C1 segment of cervical spinal cord (tissue), 14 donors: ENCODE measurements around the gene SLAMF7.
A peak's percentile ranks its signal among the peaks of the same experiment; 100 is the strongest.

Experiments used
- DNase-seq, 14 donors: peaks; one replicate each; lab custom pipeline; 2025; lab: John Stamatoyannopoulos, UW

Gene SLAMF7

DNA sequence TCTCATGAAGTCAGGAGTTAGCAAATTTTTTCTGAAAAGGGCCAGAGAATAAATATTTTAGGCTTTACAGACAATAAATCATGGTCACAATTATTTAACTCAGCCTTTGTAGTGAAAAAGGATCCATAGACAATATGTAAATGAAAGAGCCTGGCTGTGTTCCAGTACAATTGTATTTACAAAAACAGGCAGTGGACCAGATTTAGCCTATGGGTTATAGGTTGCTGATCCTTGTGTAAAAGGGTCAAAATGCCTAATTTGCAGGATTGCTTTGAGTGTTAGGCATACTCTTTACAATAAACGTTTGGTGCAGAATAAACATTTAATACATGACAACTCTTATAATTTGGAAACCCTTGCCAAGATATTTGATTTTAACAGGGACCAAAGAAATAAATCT lies 6.5 kb downstream of the SLAMF7 start:
- DNase-seq = no peak

DNA sequence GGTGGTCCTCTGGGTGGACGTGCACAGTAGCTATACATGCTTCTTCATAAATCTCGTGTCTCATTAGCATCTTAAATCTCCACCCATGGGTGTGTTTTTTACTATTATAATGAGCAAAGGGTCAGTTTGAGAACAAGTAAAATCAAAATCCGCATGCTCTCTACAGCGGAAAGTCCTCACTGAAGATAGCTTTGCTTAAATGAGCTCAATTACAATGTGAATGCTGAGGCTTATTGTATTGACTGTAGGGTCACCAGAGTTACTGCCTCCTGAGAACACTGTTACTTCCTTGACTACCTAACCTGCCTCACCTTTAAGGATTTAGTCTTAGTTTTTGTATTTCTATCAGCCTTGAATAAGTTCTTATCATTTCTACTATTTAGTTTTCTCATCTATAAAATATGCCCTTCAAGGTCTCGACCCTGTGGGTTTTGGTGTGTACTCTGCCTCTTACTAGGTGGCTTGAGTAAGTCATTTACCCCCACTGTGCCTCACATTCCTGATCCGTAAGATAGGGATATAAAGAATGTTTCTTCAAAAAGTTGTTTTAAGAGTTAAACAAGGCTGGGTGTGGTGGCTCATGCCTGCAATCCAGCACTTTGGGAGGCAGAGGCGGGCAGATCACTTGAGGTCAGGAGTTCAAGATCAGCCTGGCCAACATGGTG lies 7.9 kb downstream of the SLAMF7 start:
- no peak for DNase-seq

GRCh38 chr1:160747717-160748116 lies 8.7 kb downstream of the SLAMF7 start:
- no peak for DNase-seq

DNA sequence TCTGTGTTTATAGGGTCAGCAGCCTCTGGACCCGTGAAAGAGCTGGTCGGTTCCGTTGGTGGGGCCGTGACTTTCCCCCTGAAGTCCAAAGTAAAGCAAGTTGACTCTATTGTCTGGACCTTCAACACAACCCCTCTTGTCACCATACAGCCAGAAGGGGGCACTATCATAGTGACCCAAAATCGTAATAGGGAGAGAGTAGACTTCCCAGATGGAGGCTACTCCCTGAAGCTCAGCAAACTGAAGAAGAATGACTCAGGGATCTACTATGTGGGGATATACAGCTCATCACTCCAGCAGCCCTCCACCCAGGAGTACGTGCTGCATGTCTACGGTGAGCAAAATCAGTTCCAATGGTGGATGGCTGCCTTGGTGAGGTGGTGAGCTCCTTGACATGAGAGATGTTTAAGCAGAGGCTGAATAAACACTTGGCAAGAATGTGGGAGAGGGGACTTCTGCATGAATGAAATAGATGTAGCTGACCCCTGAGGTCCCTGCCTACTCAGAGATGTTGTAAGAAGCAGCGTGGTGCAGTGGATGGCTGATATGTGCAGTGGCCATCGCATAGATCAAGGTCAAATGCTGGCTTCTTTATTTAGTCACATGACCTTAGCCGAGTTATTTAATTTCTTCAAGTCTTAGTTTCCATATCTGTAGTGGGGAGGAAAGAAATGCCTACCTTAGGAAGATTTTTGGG lies 9.3 kb downstream of the SLAMF7 start:
- no peak for DNase-seq

GRCh38 chr1:160748878-160749269 lies 9.8 kb downstream of the SLAMF7 start:
- no peak for DNase-seq

DNA sequence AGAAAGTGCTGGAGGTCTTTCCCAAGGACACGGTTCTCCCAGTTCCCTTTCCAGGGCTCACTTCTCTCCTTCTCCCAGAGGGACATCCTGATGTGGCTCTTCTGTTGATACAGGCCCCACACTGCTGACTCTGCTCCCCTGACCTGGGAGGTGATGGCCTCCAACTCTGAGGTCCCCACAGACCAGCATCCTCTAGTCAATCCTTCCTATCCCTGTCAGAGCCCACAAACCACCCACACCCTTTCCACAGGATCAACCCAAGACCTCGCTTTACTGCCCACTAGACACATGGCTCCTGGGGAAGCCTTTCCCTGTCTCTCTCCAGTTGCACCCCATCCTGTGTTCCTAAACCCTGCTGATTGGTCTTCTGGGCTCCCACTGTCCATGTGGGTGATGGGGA lies 11.6 kb downstream of the SLAMF7 start:
- no peak for DNase-seq

DNA sequence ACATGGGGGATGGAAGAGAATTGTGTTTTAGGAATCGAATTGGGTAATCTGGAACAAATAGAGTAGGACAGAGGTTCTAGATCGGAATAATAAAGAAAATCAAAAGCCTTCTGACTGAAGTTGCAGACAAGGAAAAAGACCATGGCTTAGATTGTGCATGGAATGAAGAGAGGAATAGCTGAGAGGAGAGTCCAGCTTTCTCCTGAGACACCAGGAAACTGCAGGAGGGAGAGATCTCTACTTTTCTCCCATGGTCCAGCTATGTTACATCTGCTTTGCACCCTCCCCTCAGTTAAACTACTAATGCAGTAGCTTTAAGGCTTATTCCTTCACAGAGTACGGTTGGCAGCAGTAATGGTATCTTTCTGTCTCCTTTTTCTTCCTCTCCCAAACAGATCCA lies 13.4 kb downstream of the SLAMF7 start:
- DNase-seq = no peak

GRCh38 chr1:160752924-160753323 lies 13.9 kb downstream of the SLAMF7 start:
- DNase-seq = no peak

GRCh38 chr1:160753594-160753993 lies 14.5 kb downstream of the SLAMF7 start:
- DNase-seq = no peak

DNA sequence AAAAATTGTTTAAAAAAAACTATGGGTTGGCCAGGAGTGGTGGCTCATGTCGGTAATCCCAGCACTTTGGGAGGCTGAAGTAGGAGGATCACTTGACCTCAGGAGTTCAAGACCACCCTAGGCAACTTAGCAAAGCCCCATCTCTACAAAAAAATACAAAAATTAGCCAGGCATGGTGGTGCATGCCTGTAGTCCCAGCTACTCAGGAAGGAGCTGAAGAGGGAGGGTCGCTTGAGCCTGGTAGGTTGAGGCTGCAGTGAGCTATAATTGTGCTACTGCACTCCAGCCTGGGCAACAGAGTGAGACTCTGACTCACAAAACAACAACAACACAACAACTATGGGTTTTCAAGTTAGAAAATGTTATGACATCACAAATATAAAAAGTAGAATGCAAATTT lies 16.4 kb downstream of the SLAMF7 start:
- no peak for DNase-seq

GRCh38 chr1:160755911-160756848 lies 17.1 kb downstream of the SLAMF7 start:
- DNase-seq = no peak

GRCh38 chr1:160756849-160757201 lies 17.8 kb downstream of the SLAMF7 start:
- no peak for DNase-seq

GRCh38 chr1:160758521-160758920 lies 19.5 kb downstream of the SLAMF7 start:
- DNase-seq = no peak

GRCh38 chr1:160759740-160760139 lies 20.7 kb downstream of the SLAMF7 start:
- no peak for DNase-seq

DNA sequence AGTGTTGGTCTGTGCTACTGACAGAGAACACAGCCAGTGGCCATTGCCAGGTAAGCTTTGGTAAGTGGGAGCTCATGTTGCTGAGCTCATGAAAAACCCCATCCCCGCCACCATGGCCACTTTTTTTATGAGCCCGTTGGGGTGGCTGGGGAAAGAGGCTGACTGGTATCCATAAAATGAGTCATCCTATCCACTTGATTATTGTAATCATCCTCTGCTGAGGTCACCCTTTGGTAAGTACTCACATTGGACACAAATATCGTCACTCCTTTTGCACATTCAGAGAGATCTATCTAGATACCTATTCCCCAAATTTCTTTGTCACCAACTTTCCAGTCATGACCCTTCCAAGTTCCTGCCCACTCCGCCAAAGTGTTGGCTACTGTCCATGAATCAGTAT lies 22.0 kb downstream of the SLAMF7 start:
- no peak for DNase-seq

GRCh38 chr1:160761886-160762285 lies 22.8 kb downstream of the SLAMF7 start:
- DNase-seq = no peak

- no peak for DNase-seq
Measured at GRCh38 chr1:160763993-160764392, 24.9 kb downstream of the SLAMF7 start.

- DNase-seq = no peak
Measured at GRCh38 chr1:160767395-160768294, 28.6 kb downstream of the SLAMF7 start.

GRCh38 chr1:160768295-160768657 lies 29.2 kb downstream of the SLAMF7 start:
- peak in 1 of 14 donors; percentile 1 for DNase-seq

GRCh38 chr1:160772331-160772730 lies 33.3 kb downstream of the SLAMF7 start:
- DNase-seq = no peak

GRCh38 chr1:160773093-160773492 lies 34.0 kb downstream of the SLAMF7 start:
- no peak for DNase-seq
